ENCODE measurements around the gene SERPINB10.

SERPINB10 gene

GRCh38 chr18:63951302-63951705 is 43.5 kb downstream of the SERPINB10 start:
- DNase-seq: no peak

DNA sequence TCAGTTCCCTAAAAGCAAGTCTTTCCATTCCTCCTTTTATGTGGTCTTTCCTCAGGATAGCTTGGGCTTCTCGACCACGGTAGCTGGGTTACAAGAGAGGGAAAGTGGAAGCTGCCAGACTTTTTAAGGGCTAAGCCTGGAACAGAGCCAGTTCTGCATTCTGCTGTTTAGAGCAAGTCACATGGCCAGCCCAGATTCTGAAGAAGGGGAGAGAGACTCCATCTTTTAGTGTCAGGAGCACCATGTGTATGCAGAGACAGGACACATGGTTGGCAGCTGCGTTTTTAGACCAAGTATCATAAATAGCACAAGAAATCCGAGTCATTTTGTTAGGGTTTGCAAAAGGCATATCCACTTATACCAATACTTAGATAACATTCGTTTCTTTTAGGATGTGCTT is 46.1 kb downstream of the SERPINB10 start:
- no peak for DNase-seq

GRCh38 chr18:63956755-63957154 is 49.0 kb downstream of the SERPINB10 start:
- DNase-seq: no peak

GRCh38 chr18:63960891-63961290 is 53.1 kb downstream of the SERPINB10 start:
- no peak for DNase-seq

DNA sequence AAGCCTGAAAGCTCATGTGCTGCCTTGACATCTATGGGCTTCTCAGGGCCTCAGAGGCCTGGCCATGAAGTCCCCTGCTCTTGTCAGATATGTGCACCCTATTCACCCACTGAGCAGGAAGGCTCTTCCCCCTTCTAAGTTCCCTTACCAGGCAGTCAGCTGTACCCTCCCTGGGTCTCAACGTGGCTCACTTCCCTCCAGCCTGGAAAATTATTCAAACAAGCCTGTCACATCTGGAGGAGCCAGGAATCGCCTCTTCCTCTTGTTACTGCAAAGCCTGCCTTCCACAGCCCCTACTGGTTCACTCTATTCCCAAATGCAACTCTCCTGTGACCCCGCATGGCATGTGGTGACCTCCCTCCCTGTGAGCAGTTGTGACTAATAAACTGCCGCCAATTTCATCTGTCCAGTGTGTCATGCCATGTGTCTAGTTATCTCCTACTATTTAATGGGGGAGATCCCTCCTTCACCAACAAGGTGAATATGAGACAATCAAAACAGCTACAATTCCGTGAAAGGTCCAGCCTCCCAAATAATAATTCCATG is 53.8 kb downstream of the SERPINB10 start:
- no peak for DNase-seq

DNA sequence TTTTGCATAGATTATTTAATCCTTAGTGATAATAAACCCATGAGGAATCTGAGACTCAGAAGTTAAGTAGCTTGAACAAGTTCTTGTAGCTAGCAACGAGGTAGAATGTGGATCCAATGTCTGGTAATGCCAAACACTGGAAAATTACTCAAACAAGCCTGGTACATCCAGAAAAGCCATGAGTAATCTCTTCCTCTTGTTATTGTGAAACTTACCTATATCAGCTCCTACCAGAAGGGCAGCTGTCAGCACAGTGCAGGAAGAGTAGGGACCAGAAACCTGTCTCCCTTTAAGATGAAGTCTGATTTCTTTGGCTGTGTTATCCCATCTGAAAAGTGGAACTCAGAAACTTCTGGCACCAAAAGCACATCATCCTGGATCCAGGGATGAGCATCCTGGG is 54.4 kb downstream of the SERPINB10 start:
- DNase-seq: no peak

DNA sequence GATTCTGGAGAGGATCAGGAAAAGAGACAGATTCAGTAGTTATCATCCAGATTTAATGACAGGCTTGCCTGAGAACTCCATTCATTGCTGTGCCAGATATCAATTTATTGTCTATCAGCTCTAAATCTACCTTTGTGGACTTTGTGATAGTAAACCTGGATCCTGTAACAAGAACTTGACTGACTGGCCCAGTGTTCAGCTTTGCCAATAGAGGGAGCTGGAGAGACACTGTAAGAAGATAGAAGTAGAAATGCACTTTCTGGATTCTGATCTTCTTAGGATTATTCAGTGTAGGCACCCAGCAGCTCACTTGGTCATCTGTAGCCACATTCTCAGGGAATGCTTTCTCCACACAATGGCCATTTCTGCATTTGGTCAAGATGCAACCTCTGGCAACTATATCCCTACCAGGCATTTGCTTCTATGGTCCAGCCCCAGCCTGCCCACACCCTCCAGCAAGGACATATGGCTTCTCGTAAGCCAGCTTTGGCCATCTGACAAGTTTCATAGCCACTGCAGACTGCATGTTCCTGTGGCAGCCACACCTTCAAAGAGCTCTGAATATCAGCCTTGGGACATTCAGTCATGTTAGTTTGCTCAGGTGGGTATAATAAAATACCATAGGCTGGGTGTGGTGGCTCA is 56.0 kb downstream of the SERPINB10 start:
- no peak for DNase-seq

DNA sequence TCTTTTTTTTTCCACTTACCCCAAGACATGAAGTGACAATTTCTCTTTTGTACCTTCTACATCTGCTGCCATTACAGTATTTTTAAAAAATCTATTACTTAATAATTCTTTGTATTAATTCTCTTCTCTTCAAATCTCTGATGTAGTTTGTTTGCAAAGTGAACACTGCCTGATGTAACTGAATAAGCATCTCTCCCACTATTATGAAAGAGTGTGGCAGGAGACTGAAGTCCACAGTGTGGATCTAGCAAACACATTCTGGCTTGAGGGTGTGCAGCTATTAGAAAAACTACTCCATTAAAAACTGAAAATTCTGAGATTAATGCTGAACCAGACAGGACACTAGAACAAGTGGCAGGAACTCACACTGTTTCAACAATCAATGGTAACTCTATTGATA is 57.1 kb downstream of the SERPINB10 start:
- DNase-seq: no peak

- no peak for DNase-seq
Observed at GRCh38 chr18:63965716-63966330, 58.1 kb downstream of the SERPINB10 start.

GRCh38 chr18:63969942-63970808 is 62.4 kb downstream of the SERPINB10 start, which contains the start of gene SERPINB8:
SERPINB8 (plus strand) TSS chr18:63970081; CDS start chr18:63978309, 8,228 bp downstream.
- DNase-seq: peak; percentile 25

DNA sequence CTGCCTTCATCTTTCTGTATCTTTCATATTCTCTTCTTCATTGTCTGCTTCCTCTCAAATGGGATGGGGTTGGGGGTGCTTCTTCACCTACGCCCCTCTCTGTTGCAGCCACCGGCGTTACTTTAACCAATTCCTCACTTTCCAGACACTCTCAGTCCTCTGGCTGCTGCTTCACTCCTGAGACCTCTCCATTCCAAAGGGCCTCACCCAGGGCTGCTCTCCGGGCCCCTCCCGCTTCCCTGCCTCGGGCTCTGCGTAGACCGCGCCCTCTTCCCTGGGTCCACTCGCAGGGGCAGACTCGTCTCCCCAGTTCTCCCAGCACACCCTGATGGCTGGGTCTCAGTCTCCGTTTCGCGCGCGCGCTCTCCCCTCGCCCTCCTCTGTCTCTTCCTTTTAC is 63.0 kb downstream of the SERPINB10 start:
- DNase-seq: no peak

GRCh38 chr18:63971320-63972001 is 63.7 kb downstream of the SERPINB10 start:
- DNase-seq: no peak

GRCh38 chr18:63972002-63972376 is 64.2 kb downstream of the SERPINB10 start:
- no peak for DNase-seq

DNA sequence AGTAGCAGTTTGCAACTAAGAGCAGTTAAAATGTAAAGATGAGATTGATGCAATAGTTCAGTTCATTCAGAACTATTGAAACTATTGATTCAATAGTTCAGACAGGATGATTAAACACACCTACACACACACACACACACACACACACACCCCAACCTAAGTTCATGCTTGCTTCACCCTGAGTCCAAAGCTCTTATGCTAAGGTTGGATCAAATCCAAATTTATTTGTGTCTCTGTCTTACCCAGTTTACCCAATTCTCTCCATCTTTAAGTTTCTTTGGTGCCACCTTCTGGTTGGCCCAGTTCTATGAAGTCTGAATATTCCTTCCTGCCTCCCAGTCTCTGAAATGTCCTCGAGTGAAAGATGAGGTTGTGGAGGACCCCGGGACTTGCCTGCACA is 67.2 kb downstream of the SERPINB10 start:
- no peak for DNase-seq

GRCh38 chr18:63975628-63976027 is 67.9 kb downstream of the SERPINB10 start:
- DNase-seq: no peak

- DNase-seq: no peak
Observed at GRCh38 chr18:63977040-63977439, 69.3 kb downstream of the SERPINB10 start.

- DNase-seq: no peak
Observed at GRCh38 chr18:63979409-63979920, 71.7 kb downstream of the SERPINB10 start.

GRCh38 chr18:63980027-63980426 is 72.3 kb downstream of the SERPINB10 start:
- no peak for DNase-seq

- DNase-seq: no peak
Observed at GRCh38 chr18:63980896-63981460, 73.2 kb downstream of the SERPINB10 start.

DNA sequence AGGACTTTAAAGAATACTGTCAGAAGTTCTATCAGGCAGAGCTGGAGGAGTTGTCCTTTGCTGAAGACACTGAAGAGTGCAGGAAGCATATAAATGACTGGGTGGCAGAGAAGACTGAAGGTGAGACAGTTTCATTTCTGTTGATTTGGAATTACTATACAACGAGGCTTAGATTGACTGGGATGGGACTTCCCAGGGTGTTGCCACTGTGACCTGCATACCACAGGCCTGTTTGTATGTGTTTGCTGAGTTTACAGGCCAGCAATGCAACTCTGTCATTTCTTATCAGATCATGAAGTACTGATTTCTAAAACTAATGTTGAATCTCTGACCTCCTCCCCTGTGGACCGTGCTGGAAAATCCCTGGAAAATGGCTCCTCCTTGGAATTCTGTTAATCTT is 74.0 kb downstream of the SERPINB10 start:
- no peak for DNase-seq

DNA sequence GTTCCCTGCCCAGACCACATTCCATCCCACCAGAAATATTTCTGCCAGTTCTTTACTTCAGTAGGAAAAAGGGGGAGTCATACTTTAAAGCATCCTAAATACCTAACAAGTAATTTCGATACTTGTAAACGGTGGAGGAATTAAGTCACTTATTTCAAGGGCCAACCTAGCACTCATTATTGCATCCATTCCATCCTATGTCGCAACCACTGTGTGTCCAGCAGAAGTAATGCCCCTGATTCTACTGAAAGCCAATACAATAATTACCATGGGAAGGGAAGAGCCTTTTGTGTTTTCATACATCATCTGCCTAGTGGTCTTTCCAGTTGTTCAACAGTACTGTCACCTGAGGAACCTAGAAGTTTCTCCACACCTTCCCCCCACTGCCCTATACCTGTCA is 74.6 kb downstream of the SERPINB10 start:
- DNase-seq: no peak
